ENCODE measurements around the gene RPAIN.

The RPAIN gene

DNA sequence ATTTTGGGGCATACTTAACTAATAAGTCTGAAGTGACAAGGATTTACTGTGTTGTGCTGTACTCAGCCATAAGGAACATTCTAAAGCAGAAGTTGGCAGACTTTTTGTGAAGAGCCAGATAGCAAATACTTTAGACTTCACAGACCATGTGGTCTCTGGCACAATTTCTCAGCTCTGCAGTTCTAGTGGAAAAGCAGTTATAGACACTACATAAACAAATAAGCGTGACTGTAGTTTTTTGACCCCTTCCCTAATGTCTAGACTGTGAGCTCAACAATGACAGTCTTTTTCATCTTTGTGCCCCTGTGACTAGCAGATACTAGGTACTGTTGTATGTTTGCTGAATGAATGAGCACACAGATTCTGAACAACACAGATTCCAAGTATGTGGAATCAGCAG, 4.9 kb downstream of the RPAIN start (continued):
- no peak for TF ChIP-seq TSHZ2 (CRISPR knock-in tag; IDR thresholded peaks at IDR 0.05)
- no peak for TF ChIP-seq ZNF70 (CRISPR knock-in tag; IDR thresholded peaks at IDR 0.05)
- no peak for TF ChIP-seq ZFP3 (CRISPR knock-in tag; IDR thresholded peaks at IDR 0.05)
- TF ChIP-seq TCF4 (CRISPR knock-in tag; IDR thresholded peaks at IDR 0.05; ENCODE audit: borderline replicate concordance), result no peak

DNA sequence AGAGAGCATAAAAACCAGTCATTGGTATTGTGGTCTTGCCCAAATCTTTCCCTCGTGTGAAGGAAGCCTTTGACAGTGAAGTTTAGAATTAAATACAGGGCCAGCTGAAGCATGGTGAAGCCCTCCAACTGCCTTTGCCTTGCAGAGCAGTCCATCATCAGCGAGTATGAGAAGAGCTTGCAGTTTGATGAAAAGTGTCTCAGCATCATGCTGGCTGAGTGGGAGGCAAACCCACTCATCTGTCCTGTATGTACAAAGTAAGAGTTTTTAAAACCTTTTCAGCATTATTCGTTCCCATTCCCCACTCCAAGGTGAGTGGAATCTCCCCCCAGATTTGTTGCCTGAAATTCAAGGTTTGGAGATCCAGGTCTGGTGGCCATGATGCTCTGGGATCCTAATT, 5.8 kb downstream of the RPAIN start:
- TF ChIP-seq ZNF8 (CRISPR knock-in tag; IDR thresholded peaks at IDR 0.05), result no peak
- no peak for TF ChIP-seq ZNF565 (CRISPR knock-in tag; conservative IDR thresholded peaks at IDR 0.05; ENCODE audit: low read depth)
- TF ChIP-seq SNAI2 (CRISPR knock-in tag; IDR thresholded peaks at IDR 0.05), result no peak
- no peak for TF ChIP-seq TOX (CRISPR knock-in tag; IDR thresholded peaks at IDR 0.05; ENCODE audit: borderline replicate concordance)
- TF ChIP-seq PPARA (CRISPR knock-in tag; IDR thresholded peaks at IDR 0.05; ENCODE audit: borderline replicate concordance), result no peak
- no peak for TF ChIP-seq ESRRG (CRISPR knock-in tag; IDR thresholded peaks at IDR 0.05)
- TF ChIP-seq ZNF70 (CRISPR knock-in tag; IDR thresholded peaks at IDR 0.05), result no peak
- TF ChIP-seq CSRNP3 (CRISPR knock-in tag; IDR thresholded peaks at IDR 0.05), result no peak
- no peak for TF ChIP-seq ISL1 (CRISPR knock-in tag; IDR thresholded peaks at IDR 0.05)
- no peak for TF ChIP-seq TSHZ2 (CRISPR knock-in tag; IDR thresholded peaks at IDR 0.05)
- no peak for TF ChIP-seq TCF4 (CRISPR knock-in tag; IDR thresholded peaks at IDR 0.05; ENCODE audit: borderline replicate concordance)
- TF ChIP-seq ZC3H10 (CRISPR knock-in tag; IDR thresholded peaks at IDR 0.05), result no peak
- no peak for TF ChIP-seq ARNTL (CRISPR knock-in tag; IDR thresholded peaks at IDR 0.05; ENCODE audit: borderline replicate concordance, low read depth)
- TF ChIP-seq BACH2 (CRISPR knock-in tag; IDR thresholded peaks at IDR 0.05; ENCODE audit: borderline replicate concordance), result no peak
- no peak for TF ChIP-seq GLIS3 (CRISPR knock-in tag; IDR thresholded peaks at IDR 0.05)
- no peak for TF ChIP-seq CSDC2 (CRISPR knock-in tag; IDR thresholded peaks at IDR 0.05)
- no peak for TF ChIP-seq RARB (CRISPR knock-in tag; IDR thresholded peaks at IDR 0.05)
- TF ChIP-seq ZFP3 (CRISPR knock-in tag; IDR thresholded peaks at IDR 0.05), result no peak
- ATAC-seq, result no peak

DNA sequence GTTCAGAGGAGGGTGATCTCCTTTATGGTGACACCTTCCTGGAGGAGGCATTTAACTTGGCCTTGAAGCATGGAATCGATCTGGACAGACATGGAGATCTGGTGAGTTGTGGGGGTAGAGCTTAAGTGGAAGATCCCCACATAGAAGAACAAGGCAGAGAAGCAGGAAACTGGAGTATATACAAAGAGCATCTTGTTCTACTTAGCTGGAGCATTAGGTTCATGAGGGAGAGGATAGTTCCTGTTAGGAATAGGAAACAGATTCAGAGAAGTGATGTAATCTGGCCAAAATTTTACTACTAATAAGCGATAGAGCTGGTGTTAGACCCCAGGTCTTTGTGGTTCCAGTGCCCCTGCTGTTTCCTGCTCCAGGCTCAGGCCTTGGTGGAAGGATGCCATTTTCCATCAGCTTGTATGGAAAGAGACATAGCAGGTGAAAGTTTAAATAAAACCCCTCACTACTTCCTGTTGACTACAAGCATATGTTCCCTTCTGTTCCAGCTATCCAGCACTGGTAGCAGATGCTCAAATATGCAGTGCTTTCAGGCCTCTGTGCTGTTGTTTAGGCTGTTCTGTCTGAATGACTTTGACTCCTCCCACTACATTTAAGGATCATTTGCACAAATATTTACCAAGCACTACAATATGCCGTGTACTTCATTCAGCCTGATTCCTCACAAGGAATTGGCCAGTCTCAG, 9.4 kb downstream of the RPAIN start:
- TF ChIP-seq ZNF70 (CRISPR knock-in tag; IDR thresholded peaks at IDR 0.05), result no peak
- TF ChIP-seq CSDC2 (CRISPR knock-in tag; IDR thresholded peaks at IDR 0.05), result no peak
- TF ChIP-seq BACH2 (CRISPR knock-in tag; IDR thresholded peaks at IDR 0.05; ENCODE audit: borderline replicate concordance), result no peak
- no peak for TF ChIP-seq GLIS3 (CRISPR knock-in tag; IDR thresholded peaks at IDR 0.05)
- no peak for TF ChIP-seq ISL1 (CRISPR knock-in tag; IDR thresholded peaks at IDR 0.05)
- TF ChIP-seq TOX (CRISPR knock-in tag; IDR thresholded peaks at IDR 0.05; ENCODE audit: borderline replicate concordance), result no peak
- TF ChIP-seq TCF4 (CRISPR knock-in tag; IDR thresholded peaks at IDR 0.05; ENCODE audit: borderline replicate concordance), result no peak
- TF ChIP-seq CSRNP3 (CRISPR knock-in tag; IDR thresholded peaks at IDR 0.05), result no peak
- no peak for ATAC-seq

All from SK-N-SH treated with all-trans-retinoic acid at 6 μM for 48 hours (cell line).